Glomerular endothelial cell (primary cell): ENCODE measurements around the gene TBPL2. TPM values are rescaled to one million over a fixed set of nuclear protein-coding genes. Genes with fewer than 3 reads are reported as not detected.
A peak's percentile ranks its signal among the peaks of the same experiment; 100 is the strongest.

Source experiments
- DNase-seq: peaks from one replicate; pipeline ENCODE4 v3.0.0-alpha.2; 2011; ENCODE audit warnings: low read depth, low spot score; ENCODE audit errors: extremely low read depth
- total RNA-seq: library from RNA; depleted of rRNA; stranded (reverse); fragments of >200 nt; gene quantifications from 2 replicates; pipeline ENCODE4 v1.2.3, GENCODE V29; 2015

TBPL2 gene
- total RNA-seq, 1 donor from 2014 or later, result not detected

DNA sequence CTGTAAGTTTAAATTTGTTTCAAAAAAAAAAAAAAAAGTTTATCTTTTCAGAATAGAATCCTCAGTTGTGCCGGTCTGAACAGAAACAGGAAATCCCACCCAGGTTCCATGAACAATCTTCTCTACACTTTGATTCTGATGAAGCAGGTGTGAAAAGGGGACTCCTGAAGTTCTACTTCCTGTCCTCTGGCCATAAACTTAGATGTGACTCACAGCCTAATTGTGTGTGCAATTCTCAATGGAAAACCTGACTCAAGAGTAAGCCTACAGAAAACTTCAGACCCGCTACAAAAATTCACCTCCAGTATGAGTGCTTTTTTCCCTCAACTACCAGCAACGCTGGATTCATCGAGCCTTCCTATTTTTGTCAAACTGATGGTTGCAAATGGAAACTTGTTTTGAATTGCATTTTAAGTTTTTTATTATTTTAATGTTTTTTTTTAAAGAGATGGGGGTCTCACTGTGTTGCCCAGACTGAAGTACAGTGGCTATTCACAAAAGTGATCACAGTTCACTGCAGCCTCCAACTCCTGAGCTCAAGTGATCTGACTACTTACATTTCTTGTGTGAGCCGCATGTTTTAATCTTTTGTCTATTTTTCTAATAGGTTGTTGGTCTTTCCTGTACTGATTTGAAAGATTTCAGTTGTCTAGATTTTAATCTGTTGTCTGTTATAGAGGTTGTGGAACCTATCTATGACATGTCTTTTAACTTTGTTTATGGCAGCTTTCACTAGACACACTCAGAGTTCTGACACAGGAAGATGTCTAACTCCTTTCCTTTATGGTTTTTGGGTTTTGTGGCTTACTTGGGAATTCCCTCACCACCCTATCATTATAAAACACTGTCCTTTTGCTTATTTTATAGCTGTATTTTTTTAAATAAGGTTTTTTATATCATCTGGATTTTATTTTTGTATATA is 66.4 kb downstream of the TBPL2 start:
- peak; percentile 14 for DNase-seq

GRCh38 chr14:55372825-55373224 is 67.6 kb downstream of the TBPL2 start:
- no peak for DNase-seq

- DNase-seq, result no peak
Observed at GRCh38 chr14:55372423-55372822, 68.0 kb downstream of the TBPL2 start.

DNA sequence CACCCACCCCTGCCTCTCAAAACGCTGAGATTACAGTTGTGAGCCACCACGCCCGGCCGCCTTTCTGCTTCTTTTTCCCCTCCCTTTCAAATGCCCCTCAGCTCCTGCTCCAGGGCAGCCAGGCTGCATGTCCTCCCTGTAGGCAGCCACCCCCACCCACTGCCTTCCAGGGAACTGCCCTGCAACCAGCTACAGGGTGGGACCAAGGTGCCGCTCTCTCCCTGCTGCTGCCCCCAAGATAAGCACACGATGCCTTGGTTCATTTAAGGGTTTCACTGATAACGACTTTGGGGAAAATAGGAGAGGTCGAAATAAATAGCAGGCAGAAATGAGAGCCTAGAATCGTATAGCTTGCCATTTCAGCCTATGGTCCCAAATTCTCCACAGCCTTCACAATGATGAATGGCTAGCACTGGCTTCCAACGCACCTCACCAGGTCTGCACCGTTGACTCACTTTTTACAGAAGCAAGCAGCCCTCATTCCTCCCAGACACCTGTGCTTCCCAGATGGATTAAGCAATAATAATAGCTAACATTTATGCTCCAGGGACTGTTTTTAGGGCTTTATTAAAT is 69.4 kb downstream of the TBPL2 start:
- no peak for DNase-seq

DNA sequence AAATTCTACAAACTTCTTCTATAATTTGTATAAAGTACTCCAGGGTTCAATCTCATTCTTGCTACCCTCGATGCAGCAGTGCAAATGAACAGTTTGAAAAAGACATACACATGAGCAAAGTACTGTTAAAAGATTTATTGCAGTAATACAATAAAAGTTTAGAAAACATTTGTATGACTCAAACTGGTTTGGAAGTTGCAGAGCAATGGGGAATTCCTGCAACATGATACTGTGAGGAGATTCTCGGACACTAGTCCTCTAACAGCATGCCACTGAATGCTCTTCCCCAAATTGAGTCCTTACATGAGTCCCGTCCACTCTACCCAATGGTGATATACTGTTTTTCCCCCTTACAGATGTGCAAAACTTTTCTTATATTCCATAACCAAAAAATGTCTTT is 74.1 kb downstream of the TBPL2 start:
- DNase-seq, result no peak

Other genes with a start within 250 kb of the TBPL2 start
- 7.4 and 8.9 TPM in 2 replicates for gene DLGAP5, start 249.0 kb downstream of the TBPL2 start, total RNA-seq
- gene FBXO34, start 169.2 kb downstream of the TBPL2 start, total RNA-seq, result 15.1 and 17.3 TPM in 2 replicates
- 8.0 and 9.0 TPM in 2 replicates for gene ATG14, start 28.8 kb downstream of the TBPL2 start, total RNA-seq
- 94.2 and 117 TPM in 2 replicates for gene KTN1, start 139.6 kb upstream of the TBPL2 start, total RNA-seq